ENCODE results near the gene DUS1L.

DNA sequence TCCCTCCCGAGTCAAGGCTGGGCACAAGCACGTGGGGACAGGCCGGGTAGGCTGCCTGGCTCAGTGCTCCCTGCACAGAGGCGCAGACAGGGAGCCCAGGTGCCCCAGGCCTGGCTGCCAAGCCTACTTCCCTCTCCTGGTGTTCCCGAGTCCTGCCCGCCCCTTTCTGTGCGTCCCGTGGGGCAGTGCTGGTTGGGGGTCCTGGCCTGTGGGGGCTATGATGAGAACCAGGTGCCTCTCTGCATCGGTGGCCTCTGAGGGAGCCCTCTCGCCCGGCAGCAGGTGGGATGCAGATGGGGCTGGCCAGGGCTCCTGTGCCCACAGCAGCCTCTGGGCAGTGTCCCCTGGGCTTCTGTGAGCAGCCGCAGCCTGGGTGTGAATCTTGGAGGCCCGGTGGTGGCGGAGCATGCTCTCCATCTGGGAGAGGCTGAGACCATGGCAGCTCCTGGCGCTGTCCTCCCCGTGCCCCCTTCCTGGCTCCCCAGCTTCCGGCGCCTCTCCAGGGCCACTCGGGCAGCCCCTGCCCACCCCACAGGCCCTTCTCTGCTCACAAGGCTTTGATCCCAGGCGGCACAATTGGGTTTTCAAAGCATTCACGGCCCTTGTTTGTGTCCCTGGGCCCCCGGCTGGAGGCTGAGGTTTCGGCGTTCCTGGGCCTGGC is 50.2 kb downstream of the DUS1L start:
- TF ChIP-seq POLR2A (IDR thresholded peaks at IDR 0.05) (no peak), POLR2AphosphoS5 (IDR thresholded peaks at IDR 0.05) (no peak)
